ENCODE measurements around the gene CACNA1I.

The CACNA1I gene

DNA sequence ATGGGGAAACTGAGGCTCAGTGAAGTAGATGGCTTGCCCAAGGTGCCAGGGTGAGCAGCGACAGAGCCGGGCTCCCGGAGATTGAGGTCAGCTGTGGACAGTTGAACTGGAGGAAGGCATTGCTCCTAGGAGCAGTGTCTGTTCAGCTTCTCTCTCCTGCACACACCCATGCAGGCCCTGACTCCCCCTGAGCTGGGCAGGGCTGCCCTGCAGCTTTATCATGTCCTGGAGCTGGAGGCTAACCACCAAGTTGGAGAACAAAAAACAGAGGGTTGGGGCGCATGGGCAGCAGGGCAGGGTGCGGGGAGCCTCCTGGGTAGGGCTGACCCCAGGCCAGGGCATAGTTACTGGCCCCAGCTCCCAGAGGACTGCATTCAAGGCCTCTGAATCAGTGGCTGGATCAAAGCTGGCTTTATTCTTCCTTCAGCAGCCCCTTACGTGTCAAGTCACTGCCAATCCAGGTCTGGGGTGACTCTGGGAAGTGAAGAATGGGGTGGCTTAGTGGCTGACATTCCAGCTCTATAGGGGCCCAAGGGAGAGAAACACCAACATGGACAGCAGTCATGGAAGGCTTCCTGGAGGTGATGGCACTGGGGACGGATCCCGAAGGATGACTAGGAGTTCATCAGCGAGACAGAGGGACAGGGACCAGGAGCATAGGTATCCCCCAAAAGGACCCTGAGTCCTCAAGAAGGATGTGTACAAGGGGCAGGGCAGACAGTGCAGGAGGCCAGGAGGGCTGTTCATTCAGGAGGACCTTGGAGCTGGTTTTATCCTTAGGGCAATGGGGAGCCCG lies 83.8 kb downstream of the CACNA1I start:
- DNase-seq: no peak

- no peak for DNase-seq
Observed at GRCh38 chr22:39655004-39655579, 84.5 kb downstream of the CACNA1I start.

- DNase-seq: no peak
Observed at GRCh38 chr22:39655831-39656230, 85.3 kb downstream of the CACNA1I start.

DNA sequence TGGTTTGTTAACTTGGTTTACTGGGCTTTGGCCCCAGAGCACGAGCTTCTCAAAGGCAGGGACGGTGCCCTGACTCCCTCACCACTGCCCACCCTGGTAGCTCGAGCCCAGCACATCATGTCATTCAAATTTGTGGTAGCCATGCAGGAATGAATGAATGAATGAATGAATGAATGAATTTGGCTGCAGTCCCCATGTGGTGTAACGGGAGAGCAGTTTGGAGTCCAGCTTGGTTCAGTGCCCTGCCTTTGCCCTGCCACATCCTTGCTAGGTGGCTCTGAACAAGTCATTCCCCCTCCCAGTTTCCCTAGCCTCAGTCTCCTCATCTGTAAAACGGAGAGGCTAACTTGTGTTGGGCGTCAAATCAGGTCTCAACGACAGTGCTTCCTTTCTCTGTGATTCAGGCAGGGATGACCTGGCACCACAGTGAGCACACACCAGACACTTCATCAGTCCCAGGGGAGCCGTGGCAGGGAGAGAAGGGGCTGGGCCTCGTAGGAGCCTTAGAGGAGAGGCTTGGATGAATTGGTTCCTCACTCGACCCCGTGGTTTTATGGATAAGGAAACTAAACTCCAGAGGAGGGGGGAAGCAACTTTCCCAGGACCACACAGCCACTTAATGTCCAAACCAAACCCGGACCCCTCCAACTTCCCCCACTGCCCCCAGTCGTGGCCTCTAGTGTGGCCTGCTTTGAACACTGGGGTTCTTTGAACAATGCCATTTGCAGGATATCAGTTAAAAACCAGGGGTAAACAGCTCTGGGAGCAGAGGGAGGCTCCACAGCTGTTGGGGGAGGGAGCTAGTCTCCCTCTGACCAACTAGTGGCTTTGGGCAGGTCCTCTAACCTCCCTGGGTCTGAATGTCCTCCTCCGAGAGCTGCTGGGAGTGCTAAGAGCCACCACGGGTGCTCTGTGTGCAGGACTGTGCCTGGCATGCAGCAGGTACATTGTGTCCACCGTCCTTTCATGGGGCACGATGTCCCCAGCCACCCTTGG lies 86.2 kb downstream of the CACNA1I start:
- DNase-seq: no peak

- DNase-seq: peak; percentile 35 to 58
Observed at GRCh38 chr22:39658367-39658766, 87.8 kb downstream of the CACNA1I start.

DNA sequence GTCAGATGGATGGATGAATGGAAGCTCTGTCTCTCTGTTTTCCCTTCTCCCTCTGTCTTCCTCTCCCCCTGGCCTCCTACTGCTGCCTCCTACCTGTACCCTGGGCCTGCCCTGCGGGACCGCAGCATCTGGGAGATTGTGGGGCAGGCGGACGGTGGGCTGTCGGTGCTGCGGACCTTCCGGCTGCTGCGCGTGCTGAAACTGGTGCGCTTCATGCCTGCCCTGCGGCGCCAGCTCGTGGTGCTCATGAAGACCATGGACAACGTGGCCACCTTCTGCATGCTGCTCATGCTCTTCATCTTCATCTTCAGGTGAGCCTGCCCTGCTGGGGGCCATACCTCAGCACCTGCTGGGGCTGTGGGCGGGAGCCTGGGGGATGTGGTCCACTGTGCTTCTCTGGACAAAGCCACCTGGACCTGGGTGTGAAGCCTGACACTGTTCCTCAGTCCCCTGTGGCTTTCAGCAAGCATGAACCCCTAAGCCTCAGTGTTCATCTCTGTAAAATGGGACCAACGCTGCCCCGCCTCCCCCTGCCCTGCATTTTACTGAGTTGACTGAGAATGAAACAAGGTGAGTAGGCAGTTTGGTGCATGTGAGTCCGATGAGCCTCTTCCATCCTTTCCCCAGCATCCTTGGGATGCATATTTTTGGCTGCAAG lies 88.4 kb downstream of the CACNA1I start:
- no peak for DNase-seq

GRCh38 chr22:39661501-39661841 lies 90.9 kb downstream of the CACNA1I start:
- DNase-seq: no peak

GRCh38 chr22:39661842-39662685 lies 91.5 kb downstream of the CACNA1I start:
- peak; percentile 87 for DNase-seq

GRCh38 chr22:39662686-39663052 lies 92.1 kb downstream of the CACNA1I start:
- DNase-seq: no peak

DNA sequence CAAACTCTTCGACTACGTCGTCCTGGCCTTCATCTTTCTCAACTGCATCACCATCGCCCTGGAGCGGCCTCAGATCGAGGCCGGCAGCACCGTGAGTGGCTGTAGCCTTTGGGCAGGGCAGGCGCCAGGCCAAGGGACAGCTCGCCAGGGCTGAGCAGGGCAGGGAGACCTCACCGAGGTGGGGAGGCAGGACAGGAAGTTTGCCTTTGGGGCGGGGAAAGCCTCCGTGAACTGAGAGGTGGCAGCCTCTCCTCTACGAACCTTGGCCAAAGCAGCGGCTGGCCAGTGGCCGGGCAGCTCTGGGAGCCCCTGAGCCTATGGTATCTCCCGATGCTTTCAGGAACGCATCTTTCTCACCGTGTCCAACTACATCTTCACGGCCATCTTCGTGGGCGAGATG lies 93.2 kb downstream of the CACNA1I start:
- no peak for DNase-seq

GRCh38 chr22:39664485-39665200 lies 94.1 kb downstream of the CACNA1I start:
- peak; percentile 40 to 45 for DNase-seq

DNA sequence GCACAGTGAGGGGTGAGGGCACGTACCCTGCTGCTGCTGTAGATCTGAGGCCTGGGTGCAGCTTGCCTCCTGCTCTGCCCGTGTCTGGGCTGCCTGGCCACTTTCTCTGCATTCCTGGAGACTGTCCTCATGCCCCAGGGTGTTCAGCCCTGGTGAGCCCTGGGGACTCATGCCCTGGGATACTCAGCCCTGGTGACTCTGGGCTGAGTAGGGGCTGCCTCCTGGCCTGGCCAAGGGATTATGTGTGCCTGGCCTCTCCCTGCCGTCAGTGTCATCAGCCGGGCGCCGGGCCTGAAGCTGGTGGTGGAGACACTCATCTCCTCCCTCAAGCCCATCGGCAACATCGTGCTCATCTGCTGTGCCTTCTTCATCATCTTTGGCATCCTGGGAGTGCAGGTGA lies 94.7 kb downstream of the CACNA1I start:
- no peak for DNase-seq

DNA sequence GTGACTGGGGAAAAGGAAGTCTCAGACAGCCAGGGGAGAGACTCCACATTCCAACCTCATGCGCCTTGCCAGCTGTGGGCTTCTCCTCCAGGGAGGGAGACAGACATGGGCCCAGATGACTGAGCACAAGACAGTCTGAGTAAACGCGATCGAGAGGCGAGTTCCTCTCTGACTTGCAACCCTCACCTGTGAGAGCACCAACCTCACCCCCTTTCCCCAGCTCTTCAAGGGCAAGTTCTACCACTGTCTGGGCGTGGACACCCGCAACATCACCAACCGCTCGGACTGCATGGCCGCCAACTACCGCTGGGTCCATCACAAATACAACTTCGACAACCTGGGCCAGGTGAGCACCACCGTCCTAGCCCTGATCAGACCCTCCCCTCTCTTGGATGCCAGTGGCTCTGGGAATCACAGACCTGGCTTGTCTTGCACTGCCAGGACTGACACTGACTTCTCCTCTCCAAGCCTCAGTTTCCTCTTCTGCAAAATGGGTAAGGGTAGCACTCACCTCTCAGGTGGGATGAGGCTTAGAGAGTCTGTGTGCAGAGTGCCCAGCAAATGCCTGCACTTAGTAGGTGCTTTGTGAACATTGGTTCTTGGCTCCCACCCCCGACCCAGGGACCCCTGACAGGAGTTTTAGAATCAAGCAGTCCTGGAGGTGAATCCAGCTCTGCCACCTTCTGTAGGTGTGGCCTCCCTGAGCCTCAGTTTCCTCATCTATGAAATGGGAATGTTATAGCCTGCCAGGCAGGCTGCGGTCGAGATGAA lies 95.3 kb downstream of the CACNA1I start:
- no peak for DNase-seq

DNA sequence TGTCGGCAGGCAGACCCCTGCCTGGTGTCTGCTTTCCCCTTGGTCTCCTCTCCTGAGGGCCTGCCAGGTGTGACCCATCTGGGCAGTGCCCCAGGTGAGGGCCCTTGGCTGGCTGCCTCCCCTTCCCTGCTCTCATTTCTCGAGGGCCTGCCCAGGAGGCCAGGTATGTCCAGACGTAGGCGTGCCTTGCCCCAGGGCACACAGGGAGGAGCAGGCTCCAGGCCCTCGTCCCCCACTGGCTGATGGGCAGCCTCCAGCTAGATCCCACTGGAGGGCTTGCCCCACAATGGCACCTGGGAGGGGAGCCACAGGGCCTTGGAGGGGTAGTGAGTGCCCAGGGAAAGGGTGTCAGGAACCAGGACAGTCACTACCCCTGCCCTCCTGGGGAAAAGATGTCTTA lies 95.9 kb downstream of the CACNA1I start:
- DNase-seq: no peak

DNA sequence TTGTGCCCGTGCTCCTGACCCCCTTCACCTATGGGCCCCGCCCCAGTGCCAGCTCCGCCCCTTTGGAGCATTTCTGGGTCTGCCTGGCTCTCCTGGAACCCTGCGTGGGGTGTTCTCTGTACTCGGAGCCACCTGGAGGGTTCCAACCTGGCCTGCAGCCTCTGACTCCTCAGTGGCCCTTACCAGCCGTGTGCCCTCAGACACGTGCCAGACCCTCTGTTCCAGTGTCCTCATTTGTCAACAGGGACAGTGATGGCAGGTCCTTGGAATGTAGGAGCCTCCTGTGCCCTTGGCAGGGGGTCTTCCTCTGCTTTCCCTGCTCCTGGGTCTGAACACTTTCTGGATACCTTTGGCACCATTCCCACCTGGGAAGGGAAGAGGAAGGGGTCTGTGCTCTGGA lies 96.4 kb downstream of the CACNA1I start:
- DNase-seq: no peak

- DNase-seq: no peak
Observed at GRCh38 chr22:39669432-39669831, 98.9 kb downstream of the CACNA1I start.

DNA sequence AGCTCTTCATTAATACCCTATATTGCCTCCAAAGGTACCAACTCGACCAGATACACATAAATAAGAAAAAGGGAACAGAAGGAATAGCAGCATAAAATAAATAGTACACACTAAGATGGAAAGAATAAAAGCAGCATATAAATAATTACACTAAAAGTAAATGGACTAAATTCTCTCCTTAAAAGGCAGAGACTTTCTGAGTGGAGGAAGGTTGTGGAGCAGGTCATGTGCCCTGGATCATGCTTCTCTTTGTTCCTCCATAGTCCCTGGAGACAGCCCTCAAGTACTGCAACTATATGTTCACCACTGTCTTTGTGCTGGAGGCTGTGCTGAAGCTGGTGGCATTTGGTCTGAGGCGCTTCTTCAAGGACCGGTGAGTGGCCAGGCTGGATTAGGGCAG lies 101.4 kb downstream of the CACNA1I start:
- no peak for DNase-seq

DNA sequence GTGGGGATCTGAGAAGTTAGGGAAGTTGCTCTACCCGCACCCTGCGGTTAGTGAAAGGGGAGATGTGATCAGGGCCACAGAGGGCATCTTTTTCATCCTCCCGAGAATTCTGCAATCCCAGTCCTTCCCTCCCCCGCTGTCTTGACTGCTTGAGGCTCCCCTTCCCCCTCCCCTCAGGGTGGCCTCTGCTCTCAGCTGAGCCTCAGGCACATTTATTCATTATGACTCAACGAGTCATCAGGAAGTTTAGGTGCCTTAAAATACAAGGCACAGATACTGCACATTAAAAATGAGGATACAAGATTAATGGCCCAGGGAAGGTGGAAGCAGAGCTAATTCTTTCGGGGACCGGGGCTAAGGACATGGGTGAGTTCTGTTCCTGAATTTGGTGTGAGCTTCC lies 104.0 kb downstream of the CACNA1I start:
- no peak for DNase-seq

- no peak for DNase-seq
Observed at GRCh38 chr22:39675947-39676346, 105.4 kb downstream of the CACNA1I start.

DNA sequence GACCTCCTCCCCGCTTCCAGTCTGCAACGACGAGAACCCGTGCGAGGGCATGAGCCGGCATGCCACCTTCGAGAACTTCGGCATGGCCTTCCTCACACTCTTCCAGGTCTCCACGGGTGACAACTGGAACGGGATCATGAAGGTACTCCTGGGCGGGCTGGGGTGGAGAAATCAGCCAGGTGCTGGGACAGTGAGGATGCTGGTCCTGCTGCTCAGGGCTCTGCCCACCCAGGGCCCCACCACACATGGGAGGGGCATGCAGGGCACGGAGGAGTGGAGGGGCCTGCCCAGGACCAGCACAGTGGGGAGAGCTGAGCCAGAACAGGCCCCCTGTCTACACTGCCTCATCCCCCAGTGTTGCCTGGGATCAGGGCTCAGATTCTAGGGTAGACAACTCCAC lies 107.4 kb downstream of the CACNA1I start:
- no peak for DNase-seq
